Tibial nerve (tissue), 3 donors: ENCODE data around the gene PGAM4.

Source experiments
- POLR2A ChIP-seq, 2 donors: fragments of 450-650 bp; IDR thresholded peaks; one replicate each; pipeline ENCODE4 v1.6.1; 2017; ENCODE audit warnings: antibody characterized with exemption in 2 of 2, mild to moderate bottlenecking in 2 of 2, moderate library complexity in 2 of 2
- TF ChIP-seq, protein P1 (sequence below), 5 experiments: fragments of 200-600 bp in 3 of 5; fragments of 450-650 bp in 2 of 5; sonication (generic) in 3 of 5; IDR thresholded peaks; one replicate each; pipeline ENCODE4 v1.5.1; 2016 to 2019; ENCODE audit warnings: antibody characterized with exemption in 5 of 5, mild to moderate bottlenecking in 3 of 5, moderate library complexity in 2 of 5

DNA sequence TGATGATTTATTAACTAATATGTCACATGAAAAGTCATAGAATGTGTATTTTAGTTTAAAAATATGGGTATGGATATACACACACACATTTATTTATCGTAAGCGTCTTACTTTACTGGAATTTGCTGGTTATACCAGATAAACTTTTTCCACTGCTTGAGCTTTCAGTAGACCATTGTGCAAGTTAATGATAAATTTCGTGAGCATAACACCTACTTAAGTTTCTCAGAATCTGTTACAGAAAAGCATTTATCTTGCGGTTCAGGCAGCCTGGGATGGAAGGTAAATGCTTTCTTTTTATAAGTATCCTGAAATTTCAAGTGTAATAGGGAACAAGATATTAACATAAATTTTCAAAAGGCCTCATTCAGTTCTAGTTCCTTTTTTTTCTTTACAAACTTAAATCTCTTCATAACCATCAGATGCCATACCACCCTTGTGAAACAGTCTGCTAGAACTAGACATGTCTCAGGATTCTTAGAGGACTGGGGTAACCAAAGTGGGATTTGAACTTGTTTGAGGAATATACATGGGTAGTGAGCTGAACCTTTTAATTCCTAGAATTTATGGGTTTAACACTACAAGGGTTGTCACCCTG lies 31.3 kb downstream of the PGAM4 start:
- no peak for TF ChIP-seq POLR2A (IDR thresholded peaks at IDR 0.05)
- TF ChIP-seq, protein P1, sequence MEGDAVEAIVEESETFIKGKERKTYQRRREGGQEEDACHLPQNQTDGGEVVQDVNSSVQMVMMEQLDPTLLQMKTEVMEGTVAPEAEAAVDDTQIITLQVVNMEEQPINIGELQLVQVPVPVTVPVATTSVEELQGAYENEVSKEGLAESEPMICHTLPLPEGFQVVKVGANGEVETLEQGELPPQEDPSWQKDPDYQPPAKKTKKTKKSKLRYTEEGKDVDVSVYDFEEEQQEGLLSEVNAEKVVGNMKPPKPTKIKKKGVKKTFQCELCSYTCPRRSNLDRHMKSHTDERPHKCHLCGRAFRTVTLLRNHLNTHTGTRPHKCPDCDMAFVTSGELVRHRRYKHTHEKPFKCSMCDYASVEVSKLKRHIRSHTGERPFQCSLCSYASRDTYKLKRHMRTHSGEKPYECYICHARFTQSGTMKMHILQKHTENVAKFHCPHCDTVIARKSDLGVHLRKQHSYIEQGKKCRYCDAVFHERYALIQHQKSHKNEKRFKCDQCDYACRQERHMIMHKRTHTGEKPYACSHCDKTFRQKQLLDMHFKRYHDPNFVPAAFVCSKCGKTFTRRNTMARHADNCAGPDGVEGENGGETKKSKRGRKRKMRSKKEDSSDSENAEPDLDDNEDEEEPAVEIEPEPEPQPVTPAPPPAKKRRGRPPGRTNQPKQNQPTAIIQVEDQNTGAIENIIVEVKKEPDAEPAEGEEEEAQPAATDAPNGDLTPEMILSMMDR (IDR thresholded peaks at IDR 0.05), result no peak
